ENCODE measurements around the gene BLCAP. TPM values are rescaled to one million over a fixed set of nuclear protein-coding genes. Genes with fewer than 3 reads are reported as not detected.
"Not testable (repeated sequence)": the region's sequence is repeated elsewhere in the genome, so short reads cannot be mapped to it uniquely, and the experiment has no call there.

The BLCAP gene
- total and polyA plus RNA-seq, 2 of the 4 experiments (the other 2 are of a cell fraction): 17.7 to 67.3 TPM

GRCh38 chr20:37554721-37555298 is 27.1 kb upstream of the BLCAP start:
- H3K9ac ChIP-seq (ENCODE audit: low read depth, low read length); H2BK15ac ChIP-seq (ENCODE audit: low read depth, low read length); H3K18ac ChIP-seq (ENCODE audit: low read depth, low read length); H2AK5ac ChIP-seq (ENCODE audit: low read depth, low read length); H4K91ac ChIP-seq (ENCODE audit: insufficient read depth, low read depth, low read length); H3K9me3 ChIP-seq (ENCODE audit: control insufficient read depth, insufficient read depth, low read length); ATAC-seq (ENCODE audit: low read depth); H3K23ac ChIP-seq (ENCODE audit: low read depth, low read length); BruUV-seq (replicated peaks); H4K20me1 ChIP-seq (ENCODE audit: insufficient read depth, low read length); H2BK120ac ChIP-seq (ENCODE audit: low read depth, low read length); H2AK9ac ChIP-seq (replicated peaks; ENCODE audit: low read depth, low read length, poor library complexity); H3K14ac ChIP-seq (replicated peaks; ENCODE audit: low read depth, low read length); intact Hi-C loops (cut with micrococcal nuclease); H2BK20ac ChIP-seq (ENCODE audit: low read depth, low read length); H3K9me1 ChIP-seq (ENCODE audit: insufficient read depth, low read length); H3K56ac ChIP-seq (ENCODE audit: extremely low read depth, insufficient read depth, low read length); dilution Hi-C loops (cut with HindIII; ENCODE audit: low sequenced_read_pairs, unreplicated experiment); H2BK5ac ChIP-seq (ENCODE audit: low read depth, low read length, poor library complexity, severe bottlenecking); DNase-seq; H3K27ac ChIP-seq (ENCODE audit: insufficient read depth, low read length); H3K4me3 ChIP-seq (ENCODE audit: insufficient read depth, low read depth, low read length); POLR2A ChIA-PET (ENCODE audit: unreplicated experiment); H4K8ac ChIP-seq (ENCODE audit: low read depth in 2 of 2, low read length in 2 of 2); H4K5ac ChIP-seq (ENCODE audit: low read depth, low read length); H3K4ac ChIP-seq (ENCODE audit: low read depth, low read length); H3K4me2 ChIP-seq (ENCODE audit: low read depth, low read length); in situ Hi-C loops (cut with MboI; ENCODE audit: low sequenced_read_pairs); H3K36me3 ChIP-seq (ENCODE audit: control insufficient read depth, insufficient read depth, low read length); H2AFZ ChIP-seq (replicated peaks; ENCODE audit: low read length, poor library complexity); H3K79me1 ChIP-seq (ENCODE audit: low read depth in 1 of 2, low read length in 2 of 2); H3K4me1 ChIP-seq (ENCODE audit: control insufficient read depth, insufficient read depth, low read length): not testable (repeated sequence)
- 40% methylated on average over 2 of the region's 13 CpGs; no CpG with 5 or more reads in 1 of the 2 experiments for WGBS, 2 experiments (ENCODE audit: extremely low coverage in 2 of 2, insufficient read length in 1 of 2)
- CTCF ChIA-PET: interaction anchor here (0.7 kb wide), 1 partner anchor 111 kb away, joined by 3 read pairs; no protein-coding TSS in a partner anchor
- H3K27me3 ChIP-seq (ENCODE audit: control insufficient read depth, insufficient read depth, low read length): peaks cover 21% of the 10 kb centered on the region
